GM21723 (cell line): ENCODE data around the gene SMU1.

Experiments used
- ATAC-seq: cut with Tn5 transposase; IDR thresholded peaks from one replicate; pipeline ENCODE4 v1.9.1; 2021; ENCODE audit warnings: mild to moderate bottlenecking, moderate library complexity; ENCODE audit not compliant: unreplicated experiment

Gene SMU1

DNA sequence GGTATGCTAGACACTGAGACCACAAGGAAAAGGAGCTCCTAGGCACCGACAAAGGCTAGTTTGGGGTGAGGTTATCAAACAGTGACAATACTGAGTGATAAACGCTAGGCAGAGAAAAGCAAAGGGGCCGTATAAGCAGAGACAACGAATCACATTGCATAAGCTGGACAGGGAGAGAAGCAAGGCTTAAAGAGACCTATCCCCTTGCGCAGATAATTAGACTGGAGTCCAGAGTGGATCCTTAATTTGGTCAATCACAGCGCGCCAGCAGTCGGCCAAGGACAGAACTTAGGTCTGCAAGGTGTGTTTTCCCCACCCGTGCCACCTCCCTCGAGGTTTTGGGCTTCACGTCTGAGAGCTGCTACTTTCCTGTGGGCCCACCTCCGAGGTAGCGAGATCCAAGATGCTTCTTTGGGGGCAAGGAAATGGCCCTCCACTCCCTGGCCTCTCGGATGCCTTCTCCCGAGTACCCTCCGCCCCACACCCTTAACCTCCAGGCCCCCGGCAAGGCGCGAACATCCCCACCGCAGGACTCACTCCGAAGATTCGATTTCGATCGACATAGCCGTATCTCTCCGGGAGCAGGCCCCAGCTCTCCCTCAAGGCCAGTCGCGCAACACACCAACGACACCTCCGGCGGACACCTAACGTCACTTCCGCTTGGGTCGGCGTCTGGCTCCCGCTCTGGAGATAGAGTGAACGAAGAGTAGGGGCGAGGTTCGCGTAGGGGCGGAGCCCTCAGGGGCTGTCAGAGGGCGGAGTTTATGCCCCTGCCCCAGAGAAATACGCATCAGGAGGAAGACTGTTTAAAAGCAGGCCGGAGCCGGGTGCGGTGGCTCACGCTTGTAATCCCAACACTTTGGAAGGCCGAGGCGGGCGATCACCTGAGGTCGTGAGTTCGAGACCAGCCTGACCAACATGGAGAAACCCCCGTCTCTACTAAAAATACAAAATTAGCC, at the start of gene SMU1:
Gene SMU1, minus strand, starts transcription at position 629 of the 959 bp plus-strand sequence. Its CDS starts 66 bp downstream, at position 563.
- peak; percentile 98 for ATAC-seq

DNA sequence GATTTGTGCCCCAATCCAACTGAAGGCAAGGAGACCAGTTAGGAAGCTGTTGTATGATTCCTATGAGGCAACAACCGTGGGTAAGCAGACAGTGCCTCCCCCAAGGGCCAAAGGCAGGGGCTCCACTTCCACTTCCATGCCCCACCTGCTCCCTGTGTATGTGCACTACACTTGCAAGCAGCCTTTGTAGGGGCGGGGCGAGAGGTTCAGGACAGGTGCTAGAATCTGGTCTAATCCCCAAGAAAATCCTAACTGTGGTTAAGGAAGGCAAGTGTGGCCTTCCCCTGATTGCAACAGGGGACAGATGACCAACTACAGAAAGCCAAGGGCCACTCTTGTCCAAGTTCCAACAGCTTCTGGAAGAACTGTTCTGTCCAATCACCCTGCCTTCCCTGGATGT, 49.0 kb upstream of the SMU1 start:
- no peak for ATAC-seq

DNA sequence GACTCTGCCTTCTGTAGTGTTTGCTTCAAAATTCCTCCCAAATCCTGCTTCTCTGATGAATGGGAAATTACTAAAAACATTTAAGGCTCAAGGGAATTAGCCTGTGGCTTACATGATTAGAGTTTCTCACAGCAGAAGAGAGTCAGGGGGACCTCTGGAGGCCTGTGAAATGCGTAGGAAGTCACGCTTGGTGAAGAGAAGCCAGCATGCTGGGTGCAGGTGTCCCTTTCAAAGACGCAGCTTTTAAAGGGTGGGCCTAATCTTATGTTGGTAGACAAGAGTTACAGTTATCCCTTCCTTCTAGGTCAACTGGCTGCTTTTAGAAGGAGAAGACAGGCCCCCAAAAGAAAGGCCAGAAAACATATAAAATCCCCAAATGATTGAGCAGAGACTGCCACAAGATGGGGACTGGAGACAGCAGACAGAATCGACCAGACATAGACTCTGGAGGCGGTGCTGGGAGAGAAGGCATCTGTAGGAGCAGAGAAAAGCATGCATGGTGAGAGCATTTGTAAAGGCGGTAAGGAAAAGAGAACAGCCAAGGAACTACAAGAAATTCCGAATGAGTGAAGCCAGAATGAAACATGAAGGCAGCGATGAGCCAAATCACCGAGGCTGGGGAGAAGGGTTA, 48.4 kb upstream of the SMU1 start:
- peak; percentile 74 for ATAC-seq

DNA sequence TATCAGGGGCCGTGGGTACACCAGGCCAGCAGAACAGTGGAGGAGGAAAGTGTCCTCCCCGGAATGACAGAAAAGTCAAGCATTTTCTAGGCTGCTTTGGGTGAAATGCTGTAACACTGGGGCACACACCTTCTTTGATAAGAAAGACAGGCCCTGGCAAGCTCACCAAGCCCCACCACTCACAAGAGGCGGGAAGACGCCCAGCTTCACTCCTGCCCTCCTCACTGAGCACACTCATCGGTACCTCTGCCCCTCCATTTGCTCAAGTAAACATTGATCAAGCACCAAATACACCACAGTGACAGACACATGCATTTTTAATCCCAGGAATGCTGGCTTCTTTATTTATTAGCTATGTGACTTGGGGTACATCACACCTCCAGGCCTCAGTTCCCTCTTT, 47.6 kb upstream of the SMU1 start:
- no peak for ATAC-seq

DNA sequence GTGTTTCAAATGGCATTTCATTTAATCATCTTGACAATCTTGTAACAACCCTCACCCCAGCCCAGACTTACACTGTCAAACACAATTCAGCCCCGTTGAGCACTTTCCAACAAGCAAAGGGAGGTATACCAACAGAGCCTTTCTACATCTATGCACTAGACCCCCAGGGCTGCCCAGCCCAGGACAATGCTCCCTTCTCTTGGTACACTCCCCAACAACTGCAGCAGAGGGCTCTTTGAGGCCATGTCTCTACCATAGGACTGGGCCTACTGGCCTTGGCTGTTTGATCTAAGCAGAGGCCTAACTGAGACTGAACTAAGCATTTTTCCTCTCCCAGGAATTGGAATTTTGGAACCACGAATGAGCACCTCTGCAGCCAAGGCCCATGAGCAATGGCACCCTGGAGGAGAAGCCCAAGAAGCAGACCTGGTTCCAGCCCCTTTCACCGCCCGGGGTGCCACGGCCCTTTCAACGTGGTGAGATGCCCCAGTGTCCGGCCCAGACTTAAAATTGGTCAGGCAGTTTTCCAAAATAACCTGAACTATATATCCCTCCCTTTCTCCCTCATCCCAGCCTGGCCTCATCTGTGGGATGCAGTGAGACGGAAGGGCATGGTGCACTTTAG, 47.0 kb upstream of the SMU1 start:
- no peak for ATAC-seq

DNA sequence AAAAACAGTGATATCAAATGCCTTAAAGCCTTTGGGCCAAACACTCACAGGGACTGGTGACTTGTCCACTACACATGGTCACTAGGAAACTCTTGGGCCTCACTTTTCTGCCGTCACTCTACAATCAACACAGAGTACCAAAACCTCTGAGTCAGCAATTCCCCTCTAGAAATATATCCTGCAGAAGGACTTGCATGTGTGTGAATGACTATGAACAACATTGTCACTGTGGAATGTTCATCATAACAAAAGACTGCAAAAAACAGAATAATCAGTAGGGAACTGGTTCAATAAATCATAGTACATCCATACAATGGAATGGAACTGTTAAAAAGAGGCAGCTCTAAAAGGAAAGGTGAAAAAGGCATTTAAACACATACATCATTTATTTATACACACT, 44.1 kb upstream of the SMU1 start:
- ATAC-seq: no peak

DNA sequence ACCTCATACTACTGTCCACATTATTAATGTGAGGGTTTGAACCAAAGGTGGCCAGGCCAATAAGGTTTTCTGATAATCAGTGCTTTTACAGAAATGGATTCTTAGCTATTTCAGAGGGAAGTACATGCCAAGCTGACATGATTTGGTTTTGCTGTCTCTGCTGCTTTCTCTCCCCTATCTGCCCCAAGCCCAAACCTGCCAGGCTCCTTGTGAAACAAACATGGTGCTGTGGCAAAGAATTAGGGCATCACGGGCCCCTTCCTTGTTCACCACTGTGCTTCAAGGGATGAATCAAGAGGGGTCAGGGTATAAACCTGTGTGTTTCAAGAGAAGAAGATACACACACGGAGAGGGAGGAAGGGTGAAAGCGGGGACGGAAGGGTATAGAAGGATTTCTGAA, 41.3 kb upstream of the SMU1 start:
- ATAC-seq: no peak

DNA sequence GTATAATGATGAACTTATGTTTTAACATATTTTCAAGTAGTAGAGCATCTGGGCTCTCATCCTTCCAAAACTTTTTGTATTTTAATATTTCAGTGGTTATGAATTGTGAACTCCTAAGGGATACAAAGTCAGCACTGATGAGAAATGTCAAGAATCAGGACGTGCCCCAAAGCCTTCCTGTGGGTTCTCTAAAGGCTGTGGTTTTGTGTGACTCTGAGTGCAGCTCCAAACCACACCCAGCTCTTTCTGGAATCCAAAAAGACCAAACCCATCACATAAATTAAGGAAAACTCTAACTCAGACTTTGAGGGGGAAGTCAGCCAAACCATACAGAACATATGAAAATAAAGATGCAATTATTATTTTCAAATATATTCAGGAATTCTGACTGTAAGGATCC, 40.8 kb upstream of the SMU1 start:
- ATAC-seq: no peak

DNA sequence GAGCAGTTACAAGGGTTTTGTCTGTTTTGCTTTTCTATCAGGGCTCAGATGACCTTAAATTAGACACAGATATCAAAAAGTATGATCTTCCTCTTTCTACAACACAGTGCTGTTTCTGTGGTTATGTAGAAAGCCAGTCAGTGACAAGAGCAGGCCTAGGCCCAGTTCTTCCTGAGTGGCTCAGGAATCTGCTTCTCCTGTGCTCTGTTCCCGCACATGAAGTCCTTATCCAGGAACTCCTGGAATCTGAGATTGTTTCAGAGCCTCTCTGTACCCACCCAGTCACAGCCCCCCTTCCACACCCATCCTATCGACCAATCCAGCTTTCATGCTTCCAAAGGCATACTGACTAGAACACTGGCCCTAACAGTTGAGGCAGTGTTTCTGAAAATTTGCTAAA, 40.4 kb upstream of the SMU1 start:
- peak; percentile 64 for ATAC-seq

DNA sequence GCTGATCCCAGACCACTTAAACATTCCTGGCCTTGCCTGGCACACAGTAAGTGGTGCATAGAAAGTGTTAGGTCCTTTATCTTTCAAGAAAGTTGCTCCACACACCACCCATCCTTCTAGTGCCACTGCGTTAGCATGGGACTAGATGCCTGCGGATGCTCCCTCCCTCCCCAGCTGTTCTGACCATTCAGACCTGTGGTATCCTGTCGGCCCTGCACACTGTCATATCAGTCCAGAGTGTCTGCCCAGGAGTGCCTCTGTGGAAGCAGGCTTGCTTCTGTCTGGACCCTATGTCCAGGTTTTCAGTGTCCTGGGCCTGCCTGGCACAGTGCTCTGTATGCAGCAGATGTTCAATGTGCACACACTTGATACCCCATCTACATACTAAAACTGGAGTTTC, 38.3 kb upstream of the SMU1 start:
- ATAC-seq: no peak

DNA sequence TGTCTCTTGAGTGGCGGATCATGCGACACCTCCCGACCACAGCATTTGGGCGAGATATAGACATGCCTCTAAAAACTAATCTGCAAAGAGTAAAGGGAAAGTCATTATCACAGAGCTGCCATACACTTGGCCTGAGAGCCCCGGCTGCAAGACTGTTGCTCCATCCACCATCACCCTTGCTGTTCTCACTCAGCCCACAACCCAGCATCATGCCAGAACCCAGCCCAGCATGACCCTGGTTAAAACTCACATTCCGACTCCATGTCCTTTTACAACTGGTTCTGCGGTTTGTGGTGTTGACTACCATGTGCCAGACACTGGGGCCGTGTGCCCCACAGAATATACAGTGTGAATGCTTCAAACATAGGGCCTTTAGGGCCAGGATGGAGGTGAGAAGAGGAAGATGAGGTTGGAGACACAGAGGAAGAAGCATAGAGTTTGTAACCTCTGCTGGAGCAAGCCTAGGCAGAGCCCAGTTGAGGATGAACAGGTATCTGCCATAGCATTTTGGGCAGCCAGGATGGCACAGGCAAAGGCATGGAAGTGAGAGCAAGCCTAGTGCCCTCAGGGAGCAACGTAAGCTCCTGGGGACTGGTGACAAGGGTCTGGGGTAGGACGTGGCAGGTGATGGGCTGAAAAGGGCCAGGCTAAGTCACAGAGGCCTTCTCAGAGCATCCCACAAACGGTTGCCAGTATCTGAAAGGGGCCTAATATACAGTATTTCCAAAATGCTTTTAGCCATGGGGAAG, 37.5 kb upstream of the SMU1 start:
- no peak for ATAC-seq

DNA sequence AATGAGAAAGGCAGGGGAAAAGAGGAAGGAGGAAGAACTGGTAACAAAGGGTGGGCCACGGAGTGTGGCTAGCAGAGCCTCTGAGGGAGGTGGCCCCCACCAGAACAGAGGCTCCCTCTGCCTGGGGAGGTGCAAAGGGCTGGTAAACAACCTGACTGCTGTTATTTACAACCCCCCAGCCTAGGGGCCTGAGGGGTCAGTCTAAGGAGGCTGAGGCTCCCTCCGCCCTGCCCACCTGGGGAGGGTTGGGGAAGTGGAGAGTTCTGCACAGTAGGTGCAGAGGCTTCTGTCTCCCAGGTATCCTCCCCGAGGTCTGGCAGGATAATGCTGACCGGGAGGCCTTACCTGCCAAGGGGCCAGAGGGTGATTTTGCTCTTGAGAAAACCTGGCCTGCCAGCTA, 35.6 kb upstream of the SMU1 start:
- no peak for ATAC-seq

DNA sequence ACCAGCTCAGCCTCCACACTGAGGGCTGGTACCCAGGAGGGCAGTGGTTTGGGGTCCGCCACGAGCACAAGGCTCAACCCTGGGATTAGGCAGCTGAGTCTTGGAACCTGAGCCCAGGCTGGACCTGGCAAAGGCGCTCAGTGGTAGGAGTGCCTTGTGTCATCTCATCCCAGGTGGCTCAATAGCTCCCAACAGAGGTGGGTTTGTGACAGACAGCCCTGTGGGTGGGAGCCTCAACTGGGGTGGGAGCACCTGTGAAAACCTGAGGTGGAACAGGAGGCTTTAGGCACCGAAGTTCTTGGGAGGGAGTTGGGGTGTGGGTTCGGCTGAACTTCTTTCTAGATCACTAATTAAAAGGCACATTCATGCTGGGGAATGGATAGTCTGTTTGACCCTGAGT, 35.2 kb upstream of the SMU1 start:
- ATAC-seq: no peak

DNA sequence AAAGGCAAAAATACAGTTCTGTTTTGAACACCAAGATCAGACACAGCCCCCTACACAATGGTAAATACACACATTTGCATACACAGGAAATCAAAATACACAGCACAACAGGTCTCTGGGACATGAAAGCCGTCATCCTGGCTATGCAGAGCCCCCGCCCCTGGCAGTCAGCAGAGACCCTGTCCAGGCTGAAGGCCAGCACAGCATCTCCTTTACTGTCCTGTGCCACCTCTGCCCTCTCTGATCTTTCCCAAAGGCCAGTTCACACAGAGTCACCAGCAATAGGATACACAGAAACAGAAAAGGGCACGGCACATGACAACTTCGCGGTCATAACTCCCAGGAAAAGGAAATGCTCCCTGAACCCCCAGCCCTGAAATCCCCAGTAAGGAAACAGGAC, 34.2 kb upstream of the SMU1 start:
- ATAC-seq: no peak

DNA sequence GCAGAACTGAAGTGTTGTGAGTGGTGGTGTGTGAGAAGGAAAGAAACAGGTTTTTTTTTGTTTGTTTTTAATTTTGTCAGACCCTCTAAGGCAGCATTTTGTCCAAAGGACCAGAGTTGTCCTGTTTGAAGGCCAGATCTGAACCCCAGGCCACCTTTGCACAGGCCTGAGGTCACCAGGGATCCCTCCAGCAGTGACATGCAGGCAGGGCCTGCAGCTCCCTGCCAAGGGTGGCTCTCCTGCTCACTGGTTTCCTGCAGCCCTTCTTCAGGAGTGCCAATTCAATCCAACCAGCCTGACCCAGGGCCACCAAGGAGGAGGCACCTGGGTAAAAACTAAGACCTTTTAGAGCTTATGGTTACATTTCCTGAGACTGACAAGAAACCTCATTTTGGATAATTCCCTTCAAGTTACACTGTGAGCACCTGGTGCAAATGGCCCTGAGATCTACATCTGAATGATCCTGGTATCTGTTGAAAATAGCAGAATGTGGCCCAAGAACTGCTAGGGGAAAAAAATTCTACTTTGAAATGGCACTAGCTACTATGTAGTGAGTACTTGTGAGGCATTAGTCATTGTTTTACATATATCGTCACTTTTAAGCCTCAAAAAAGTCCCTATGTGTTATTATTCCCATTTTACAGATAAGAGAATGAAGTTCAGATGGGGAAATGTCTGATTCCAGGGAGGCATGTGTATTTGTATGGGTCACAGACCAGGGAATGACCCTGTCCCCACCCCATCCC, 33.5 kb upstream of the SMU1 start:
- no peak for ATAC-seq

DNA sequence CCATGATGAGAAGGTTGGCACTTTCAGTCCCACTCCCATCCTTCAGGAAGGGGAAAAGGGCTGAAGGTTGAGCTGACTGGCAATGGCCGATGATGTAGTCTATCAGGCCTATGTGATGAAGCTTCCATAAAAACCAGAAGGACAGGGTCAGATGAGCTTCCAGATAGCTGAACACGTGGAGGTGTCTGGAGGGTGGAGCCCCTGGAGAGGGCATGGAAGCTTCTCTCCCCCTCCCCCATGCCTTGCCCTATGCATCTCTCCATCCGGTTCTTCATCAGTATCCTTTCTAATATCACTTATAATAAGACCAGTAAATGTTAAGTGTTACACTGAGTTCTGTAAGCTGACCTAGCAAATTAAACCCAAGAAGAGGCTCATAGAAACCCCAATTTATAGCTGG, 32.6 kb upstream of the SMU1 start:
- no peak for ATAC-seq

DNA sequence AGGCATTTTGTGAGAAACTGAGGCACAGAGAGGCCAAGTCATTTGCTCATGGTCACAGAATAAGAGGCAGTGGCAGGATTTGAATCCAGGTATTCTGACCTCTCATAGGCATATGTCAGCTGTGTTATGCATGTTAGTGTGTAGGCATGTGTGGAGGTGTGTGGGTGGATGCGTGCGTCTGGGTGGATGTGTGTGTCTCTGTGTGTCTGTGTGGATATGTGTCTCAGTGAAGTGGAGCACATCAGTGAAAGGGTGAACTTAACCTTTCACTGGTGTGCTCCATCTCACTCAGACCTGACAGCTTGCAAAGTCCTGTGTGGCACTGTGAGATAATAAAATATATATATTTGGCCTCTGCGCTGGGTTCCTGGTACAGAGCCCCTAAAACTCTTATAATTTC, 32.0 kb upstream of the SMU1 start:
- ATAC-seq: no peak

DNA sequence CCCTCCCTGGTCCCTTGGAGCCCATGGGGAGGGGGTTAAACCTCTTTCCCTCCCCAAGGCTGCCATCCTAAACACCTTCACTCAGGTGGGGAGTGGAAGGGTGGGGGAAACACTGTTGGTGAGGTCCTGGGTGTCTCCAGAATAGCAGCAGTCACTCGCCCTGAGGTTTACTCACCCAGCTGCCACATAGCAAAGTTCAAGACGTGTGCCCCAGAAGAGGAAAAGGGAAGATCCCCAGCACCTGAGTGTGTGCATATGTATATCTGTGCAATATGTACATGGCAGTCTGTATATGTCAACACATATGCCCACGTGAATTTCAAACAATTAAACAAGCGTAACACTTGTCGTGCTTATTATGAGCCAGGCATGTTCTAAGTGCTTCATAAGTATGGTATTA, 31.3 kb upstream of the SMU1 start:
- no peak for ATAC-seq

DNA sequence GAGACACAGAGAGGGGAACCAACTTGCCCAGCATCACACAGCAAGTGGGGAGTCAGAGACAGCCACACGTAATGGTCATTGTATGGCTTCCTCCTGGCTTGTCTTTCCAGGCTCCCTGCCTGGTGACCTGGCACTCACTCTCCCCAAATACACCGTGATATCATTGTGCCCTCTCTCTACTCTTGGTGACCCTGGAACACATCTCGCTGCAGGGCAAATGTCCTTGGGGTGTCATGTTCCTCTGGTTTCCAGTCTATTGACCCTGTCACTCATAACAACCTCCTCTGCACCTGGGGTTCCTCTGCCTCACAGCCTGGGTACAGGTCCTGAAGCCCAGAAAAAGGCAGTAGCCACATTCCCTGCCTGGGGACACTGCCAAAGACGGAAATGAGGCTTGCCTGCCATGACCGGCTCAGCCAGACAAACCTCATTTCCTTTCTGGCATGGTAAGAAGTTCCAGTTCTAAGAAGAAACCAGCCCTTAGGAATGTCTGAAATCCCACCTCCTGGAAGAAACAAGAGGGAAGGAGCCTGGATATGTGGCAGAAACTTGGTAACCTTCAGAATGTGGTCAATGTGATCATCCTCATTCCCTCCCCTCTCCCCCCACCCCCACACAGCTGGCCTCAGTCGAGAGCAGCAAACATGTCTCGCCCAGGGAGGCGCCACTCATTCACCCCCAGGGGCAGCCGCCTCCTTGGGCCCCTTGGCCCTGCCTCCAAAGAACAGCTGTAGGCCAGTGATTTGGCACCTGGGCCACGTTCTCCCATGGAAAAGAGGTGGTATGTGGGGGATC, 30.6 kb upstream of the SMU1 start:
- ATAC-seq: no peak

DNA sequence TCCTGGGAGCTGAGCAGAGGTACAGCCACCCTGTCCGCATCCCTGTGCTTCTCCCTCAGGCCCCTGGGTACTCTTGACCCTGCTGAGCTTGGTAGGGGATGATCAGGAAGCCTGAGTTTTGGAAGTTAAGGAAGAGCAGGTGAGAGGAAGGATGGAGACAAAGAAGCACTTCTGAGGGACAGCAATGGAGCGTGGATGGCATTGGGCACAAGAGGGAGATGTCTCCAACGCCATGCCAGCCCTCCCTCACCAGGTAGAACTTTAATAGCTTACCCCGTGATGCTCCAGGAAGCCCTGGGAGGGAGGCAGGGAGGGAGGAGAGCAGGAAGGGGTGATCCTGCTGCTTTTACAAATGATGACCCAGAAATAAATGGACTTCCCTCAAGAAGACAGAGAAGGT, 29.9 kb upstream of the SMU1 start:
- ATAC-seq: no peak
